ENCODE measurements around the gene PROC. TPM values are rescaled to one million over a fixed set of nuclear protein-coding genes. Genes with fewer than 3 reads are reported as not detected.

PROC gene
- total RNA-seq, 1 experiment from 2014 or later: 6.4 TPM

GRCh38 chr2:127415593-127416505 lies 2.4 kb upstream of the PROC start:
- Mint-ChIP-seq H3K27me3 (ENCODE audit: insufficient read depth, unreplicated experiment) (no peaks in the 10 kb centered on the region), H3K27ac (ENCODE audit: unreplicated experiment) (peak overlapping the region; percentile 46), H3K9me3 (ENCODE audit: unreplicated experiment) (peaks cover 11% of the 10 kb centered on the region), H3K36me3 (ENCODE audit: insufficient read depth, unreplicated experiment) (peaks cover 6% of the 10 kb centered on the region), H3K4me1 (ENCODE audit: low read depth, unreplicated experiment) (peaks cover 35% of the 10 kb centered on the region), H3K4me3 (ENCODE audit: unreplicated experiment) (peak overlapping the region; percentile 76)
- Histone ChIP-seq H3K36me3 (ENCODE audit: control insufficient read depth, insufficient read depth, low read length) (no peaks in the 10 kb centered on the region; the same call in 1 of the 2 replicates), H3K4me1 (peaks cover 36% of the 10 kb centered on the region), H3K4me3 (ENCODE audit: low read depth, low read length) (peak overlapping the region; percentile 47), H3K9me3 (peaks cover 11% of the 10 kb centered on the region), H3K27me3 (replicated peaks; ENCODE audit: control insufficient read depth, insufficient read depth, low read length) (no peaks in the 10 kb centered on the region)
- no TSS peak for BruUV-seq (replicated peaks)
- intact Hi-C loops (cut with micrococcal nuclease; ENCODE audit: unreplicated experiment): loop anchor here (1.0 to 2.0 kb wide), 4 partner anchors 61 to 219 kb away; no protein-coding TSS in a partner anchor
- ChIA-PET POLR2A (interaction anchor here (1.0 kb wide), 1 partner anchor 8 kb away, joined by 3 read pairs; no protein-coding TSS in a partner anchor), CTCF (interaction anchor here (0.6 to 2.2 kb wide), 11 partner anchors 9 to 529 kb away, joined by 3 to 9 read pairs (median 4); no protein-coding TSS in a partner anchor)
- peak; percentile 89 to 92 for TF ChIP-seq CTCF (IDR thresholded peaks at IDR 0.05; ENCODE audit: insufficient read depth in 1 of 2, low read depth in 1 of 2, low read length in 1 of 2, severe bottlenecking in 1 of 2, unreplicated experiment in 1 of 2)
- DNase-seq: peak; percentile 86 to 92

- peaks cover 11% of the 10 kb centered on the region for H3K9me3 Mint-ChIP-seq (ENCODE audit: unreplicated experiment)
- no peaks in the 10 kb centered on the region for H3K27me3 Mint-ChIP-seq (ENCODE audit: insufficient read depth, unreplicated experiment)
- BruUV-seq (replicated peaks): no TSS peak
- H3K36me3 ChIP-seq (ENCODE audit: control insufficient read depth, insufficient read depth, low read length): no peaks in the 10 kb centered on the region; the same call in 1 of the 2 replicates
- peak overlapping the region; percentile 46 for H3K27ac Mint-ChIP-seq (ENCODE audit: unreplicated experiment)
- intact Hi-C loops (cut with micrococcal nuclease; ENCODE audit: unreplicated experiment): loop anchor here (1.0 to 2.0 kb wide), 4 partner anchors 62 to 219 kb away; no protein-coding TSS in a partner anchor
- TF ChIP-seq CTCF (IDR thresholded peaks at IDR 0.05; ENCODE audit: insufficient read depth in 1 of 2, low read depth in 1 of 2, low read length in 1 of 2, severe bottlenecking in 1 of 2, unreplicated experiment in 1 of 2): peak in 1 of 2 experiments; percentile 4
- H3K4me3 Mint-ChIP-seq (ENCODE audit: unreplicated experiment): peak overlapping the region; percentile 76
- H3K4me1 Mint-ChIP-seq (ENCODE audit: low read depth, unreplicated experiment): peaks cover 28% of the 10 kb centered on the region
- H3K4me3 ChIP-seq (ENCODE audit: low read depth, low read length): peak overlapping the region; percentile 47
- peaks cover 11% of the 10 kb centered on the region for H3K9me3 ChIP-seq
- peaks cover 29% of the 10 kb centered on the region for H3K4me1 ChIP-seq
- ChIA-PET CTCF (interaction anchor here (1.4 to 2.2 kb wide), 4 partner anchors 10 to 219 kb away, joined by 5 to 9 read pairs (median 8); no protein-coding TSS in a partner anchor), POLR2A (interaction anchor here (1.0 kb wide), 1 partner anchor 9 kb away, joined by 3 read pairs; no protein-coding TSS in a partner anchor)
- H3K27me3 ChIP-seq (replicated peaks; ENCODE audit: control insufficient read depth, insufficient read depth, low read length): no peaks in the 10 kb centered on the region
- DNase-seq: no peak
- H3K36me3 Mint-ChIP-seq (ENCODE audit: insufficient read depth, unreplicated experiment): peaks cover 6% of the 10 kb centered on the region
These were observed 1.7 kb upstream of the PROC start for GRCh38 chr2:127416506-127417001.

- no peak overlapping the region for H3K27ac Mint-ChIP-seq (ENCODE audit: unreplicated experiment)
- H3K27me3 Mint-ChIP-seq (ENCODE audit: insufficient read depth, unreplicated experiment): no peaks in the 10 kb centered on the region
- peak overlapping the region; percentile 76 for H3K4me3 Mint-ChIP-seq (ENCODE audit: unreplicated experiment)
- Histone ChIP-seq H3K36me3 (ENCODE audit: control insufficient read depth, insufficient read depth, low read length) (no peaks in the 10 kb centered on the region; the same call in 1 of the 2 replicates), H3K4me3 (ENCODE audit: low read depth, low read length) (no peak overlapping the region), H3K9me3 (peaks cover 11% of the 10 kb centered on the region), H3K4me1 (peaks cover 22% of the 10 kb centered on the region), H3K27me3 (replicated peaks; ENCODE audit: control insufficient read depth, insufficient read depth, low read length) (no peaks in the 10 kb centered on the region)
- CTCF ChIA-PET: interaction anchor here (2.2 kb wide), 1 partner anchor 220 kb away, joined by 9 read pairs; no protein-coding TSS in a partner anchor
- POLR2A ChIA-PET: no interaction called here
- BruUV-seq (replicated peaks): no TSS peak
- H3K36me3 Mint-ChIP-seq (ENCODE audit: insufficient read depth, unreplicated experiment): no peaks in the 10 kb centered on the region
- H3K4me1 Mint-ChIP-seq (ENCODE audit: low read depth, unreplicated experiment): peaks cover 20% of the 10 kb centered on the region
- peaks cover 7% of the 10 kb centered on the region for H3K9me3 Mint-ChIP-seq (ENCODE audit: unreplicated experiment)
- DNase-seq: no peak
- TF ChIP-seq CTCF (IDR thresholded peaks at IDR 0.05; ENCODE audit: insufficient read depth in 1 of 2, low read depth in 1 of 2, low read length in 1 of 2, severe bottlenecking in 1 of 2, unreplicated experiment in 1 of 2): no peak
- intact Hi-C loops (cut with micrococcal nuclease; ENCODE audit: unreplicated experiment): loop anchor here (2.0 kb wide), 2 partner anchors 61 to 63 kb away; no protein-coding TSS in a partner anchor
These were observed 821 bp upstream of the PROC start for GRCh38 chr2:127417406-127417805.

Measured in Caco-2 (cell line).